DOHH2 (cell line): ENCODE data around the gene ERAL1.

Experiments used
- EZH2phosphoT487 ChIP-seq: fragments of 200-600 bp; sonication (generic); IDR thresholded peaks from 2 replicates; pipeline ENCODE4 v1.6.1; 2017; ENCODE audit warnings: borderline replicate concordance, mild to moderate bottlenecking, antibody characterized with exemption, low read length, moderate library complexity, mixed read lengths
- TF ChIP-seq, protein P1 (sequence below): fragments of 200-600 bp; sonication (generic); IDR thresholded peaks from one replicate; pipeline ENCODE4 v1.5.1; 2014; ENCODE audit warnings: antibody characterized with exemption, mild to moderate bottlenecking, low read depth, low read length; ENCODE audit not compliant: poor library complexity, severe bottlenecking

DNA sequence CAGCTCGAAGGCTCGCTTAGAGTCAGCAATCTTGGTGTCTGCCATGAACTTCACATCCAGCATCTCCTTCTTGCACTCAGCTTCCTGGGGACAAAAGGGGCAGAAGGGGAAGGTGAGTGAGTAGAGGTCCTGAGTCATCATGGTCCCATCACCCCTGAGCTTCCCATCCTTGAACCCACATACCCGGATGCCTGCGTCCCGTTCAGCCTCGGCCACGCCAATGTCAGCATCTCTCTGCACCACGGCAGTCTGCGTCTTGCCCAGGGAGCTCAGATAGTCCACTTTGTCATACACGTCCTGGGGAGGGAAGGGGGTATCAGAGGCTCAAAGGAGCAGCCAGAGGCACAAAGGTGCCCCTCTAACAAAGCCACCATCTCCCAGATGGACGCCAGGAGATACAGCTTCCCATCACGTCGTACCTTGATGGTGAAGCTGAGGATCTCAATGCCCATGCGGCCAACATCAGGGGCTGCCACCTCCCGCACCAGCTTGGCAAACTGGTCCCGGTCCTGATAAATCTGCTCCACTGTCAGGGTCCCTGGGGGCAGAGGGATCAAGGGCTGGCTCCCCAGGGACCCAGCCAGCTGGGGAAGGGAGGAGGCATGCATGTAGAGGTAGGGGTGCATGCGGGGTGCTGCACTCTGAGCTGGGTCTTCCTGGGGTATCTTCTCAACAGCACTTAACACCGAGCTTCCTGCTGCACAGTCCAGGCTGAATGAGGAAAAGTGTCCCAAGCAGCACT, 27.5 kb downstream of the ERAL1 start:
- TF ChIP-seq, protein P1, sequence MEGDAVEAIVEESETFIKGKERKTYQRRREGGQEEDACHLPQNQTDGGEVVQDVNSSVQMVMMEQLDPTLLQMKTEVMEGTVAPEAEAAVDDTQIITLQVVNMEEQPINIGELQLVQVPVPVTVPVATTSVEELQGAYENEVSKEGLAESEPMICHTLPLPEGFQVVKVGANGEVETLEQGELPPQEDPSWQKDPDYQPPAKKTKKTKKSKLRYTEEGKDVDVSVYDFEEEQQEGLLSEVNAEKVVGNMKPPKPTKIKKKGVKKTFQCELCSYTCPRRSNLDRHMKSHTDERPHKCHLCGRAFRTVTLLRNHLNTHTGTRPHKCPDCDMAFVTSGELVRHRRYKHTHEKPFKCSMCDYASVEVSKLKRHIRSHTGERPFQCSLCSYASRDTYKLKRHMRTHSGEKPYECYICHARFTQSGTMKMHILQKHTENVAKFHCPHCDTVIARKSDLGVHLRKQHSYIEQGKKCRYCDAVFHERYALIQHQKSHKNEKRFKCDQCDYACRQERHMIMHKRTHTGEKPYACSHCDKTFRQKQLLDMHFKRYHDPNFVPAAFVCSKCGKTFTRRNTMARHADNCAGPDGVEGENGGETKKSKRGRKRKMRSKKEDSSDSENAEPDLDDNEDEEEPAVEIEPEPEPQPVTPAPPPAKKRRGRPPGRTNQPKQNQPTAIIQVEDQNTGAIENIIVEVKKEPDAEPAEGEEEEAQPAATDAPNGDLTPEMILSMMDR, result no peak
- TF ChIP-seq EZH2phosphoT487, result no peak
